ENCODE data around the gene HASPIN.

The HASPIN gene

GRCh38 chr17:3738562-3739295, 15.0 kb downstream of the HASPIN start:
- H3K4me3 ChIP-seq (ENCODE audit: low read length), result no peak overlapping the region
- no peak for TF ChIP-seq ZNF274 (IDR thresholded peaks at IDR 0.05; ENCODE audit: low read depth, low read length)

- TF ChIP-seq ZNF274 (IDR thresholded peaks at IDR 0.05; ENCODE audit: low read depth, low read length), result no peak
- H3K4me3 ChIP-seq (ENCODE audit: low read length), result no peak overlapping the region
Observed at GRCh38 chr17:3739422-3740124, 15.9 kb downstream of the HASPIN start.

- no peak for TF ChIP-seq ZNF274 (IDR thresholded peaks at IDR 0.05; ENCODE audit: low read depth, low read length)
- no peak overlapping the region for H3K4me3 ChIP-seq (ENCODE audit: low read length)
Observed at GRCh38 chr17:3740611-3741073, 16.9 kb downstream of the HASPIN start.

GRCh38 chr17:3744014-3744413, 20.3 kb downstream of the HASPIN start:
- TF ChIP-seq ZNF274 (IDR thresholded peaks at IDR 0.05; ENCODE audit: low read depth, low read length), result no peak
- no peak overlapping the region for H3K4me3 ChIP-seq (ENCODE audit: low read length)

GRCh38 chr17:3745071-3745470, 21.4 kb downstream of the HASPIN start:
- no peak overlapping the region for H3K4me3 ChIP-seq (ENCODE audit: low read length)
- no peak for TF ChIP-seq ZNF274 (IDR thresholded peaks at IDR 0.05; ENCODE audit: low read depth, low read length)

- no peak for TF ChIP-seq ZNF274 (IDR thresholded peaks at IDR 0.05; ENCODE audit: low read depth, low read length)
- H3K4me3 ChIP-seq (ENCODE audit: low read length), result no peak overlapping the region
Observed at GRCh38 chr17:3747805-3748204, 24.1 kb downstream of the HASPIN start.

- no peak overlapping the region for H3K4me3 ChIP-seq (ENCODE audit: low read length)
- TF ChIP-seq ZNF274 (IDR thresholded peaks at IDR 0.05; ENCODE audit: low read depth, low read length), result no peak
Observed at GRCh38 chr17:3748576-3748975, 24.9 kb downstream of the HASPIN start.

- TF ChIP-seq ZNF274 (IDR thresholded peaks at IDR 0.05; ENCODE audit: low read depth, low read length), result no peak
- no peak overlapping the region for H3K4me3 ChIP-seq (ENCODE audit: low read length)
Observed at GRCh38 chr17:3750296-3750695, 26.6 kb downstream of the HASPIN start.

GRCh38 chr17:3750926-3751325, 27.2 kb downstream of the HASPIN start:
- no peak for TF ChIP-seq ZNF274 (IDR thresholded peaks at IDR 0.05; ENCODE audit: low read depth, low read length)
- H3K4me3 ChIP-seq (ENCODE audit: low read length), result no peak overlapping the region

- no peak overlapping the region for H3K4me3 ChIP-seq (ENCODE audit: low read length)
- TF ChIP-seq ZNF274 (IDR thresholded peaks at IDR 0.05; ENCODE audit: low read depth, low read length), result no peak
Observed at GRCh38 chr17:3751836-3752235, 28.1 kb downstream of the HASPIN start.

- TF ChIP-seq ZNF274 (IDR thresholded peaks at IDR 0.05; ENCODE audit: low read depth, low read length), result no peak
- H3K4me3 ChIP-seq (ENCODE audit: low read length), result no peak overlapping the region
Observed at GRCh38 chr17:3753624-3754023, 29.9 kb downstream of the HASPIN start.

GRCh38 chr17:3754066-3754457, 30.4 kb downstream of the HASPIN start:
- H3K4me3 ChIP-seq (ENCODE audit: low read length), result no peak overlapping the region
- TF ChIP-seq ZNF274 (IDR thresholded peaks at IDR 0.05; ENCODE audit: low read depth, low read length), result no peak

GRCh38 chr17:3754458-3755334, 31.0 kb downstream of the HASPIN start:
- no peak for TF ChIP-seq ZNF274 (IDR thresholded peaks at IDR 0.05; ENCODE audit: low read depth, low read length)
- no peak overlapping the region for H3K4me3 ChIP-seq (ENCODE audit: low read length)

- H3K4me3 ChIP-seq (ENCODE audit: low read length), result no peak overlapping the region
- TF ChIP-seq ZNF274 (IDR thresholded peaks at IDR 0.05; ENCODE audit: low read depth, low read length), result no peak
Observed at GRCh38 chr17:3755335-3756030, 31.8 kb downstream of the HASPIN start.

Measured in GM08714 (cell line).